Kidney (tissue), 14 donors: ENCODE results near the gene PCNT. TPM values are rescaled to one million over a fixed set of nuclear protein-coding genes. Genes with fewer than 3 reads are reported as not detected.

Experiments
- DNase-seq, 5 donors: peaks; one replicate each; pipeline ENCODE4 v3.0.0-alpha.2; 2013 to 2020
- FAIRE-seq: peaks from 2 replicates; lab custom pipeline; 2012; peaks lifted over from hg19 to GRCh38; lab: Jason Lieb, UNC
- H3K27ac ChIP-seq, 2 donors: one replicate each; pipeline ENCODE4 v1.7.0; 2013; ENCODE audit warnings: low read depth in 2 of 2, low read length in 2 of 2, inconsistent platforms in 1 of 2
- H3K27me3 ChIP-seq: one replicate; pipeline ENCODE4 v1.7.1; 2013; ENCODE audit warnings: low read length, inconsistent platforms; ENCODE audit not compliant: control insufficient read depth, insufficient read depth
- H3K36me3 ChIP-seq, 3 donors: one replicate each; pipeline versions ENCODE4 v1.7.0 to v1.7.1; 2013; ENCODE audit warnings: low read length in 3 of 3, control low read depth in 1 of 3, inconsistent platforms in 1 of 3; ENCODE audit not compliant: insufficient read depth in 3 of 3, control insufficient read depth in 2 of 3
- H3K4me1 ChIP-seq, 3 donors: one replicate each; pipeline versions ENCODE4 v1.7.0 to v1.7.1; 2013; ENCODE audit warnings: low read length in 3 of 3, inconsistent platforms in 1 of 3, low read depth in 1 of 3; ENCODE audit not compliant: control insufficient read depth in 2 of 3, insufficient read depth in 2 of 3
- H3K4me3 ChIP-seq, 3 donors: one replicate each; pipeline versions ENCODE4 v1.7.0 to v1.8.1; 2013; ENCODE audit warnings: low read length in 3 of 3, control low read depth in 1 of 3, inconsistent platforms in 1 of 3
- H3K9ac ChIP-seq, 3 donors: one replicate each; pipeline versions ENCODE4 v1.7.0 to v1.7.1; 2013; ENCODE audit warnings: low read length in 3 of 3, control low read depth in 1 of 3, inconsistent platforms in 1 of 3
- H3K9me3 ChIP-seq, 3 donors: one replicate each; pipeline versions ENCODE4 v1.7.0 to v1.7.1; 2013; ENCODE audit warnings: low read length in 3 of 3, control low read depth in 1 of 3, inconsistent platforms in 1 of 3; ENCODE audit not compliant: control insufficient read depth in 2 of 3, insufficient read depth in 1 of 3
- intact Hi-C: fragments of 100-400 bp; cut with DNase I; formaldehyde crosslinking; loops from one replicate; pipeline ENCODE4 v1.11.1; 2022
- polyA plus RNA-seq: library from polyadenylated mRNA; stranded (reverse); fragments of 350-450 nt; fragmentation: Illumina TruSeq; extraction: RNeasy Lipid Tissue Mini Kit (QIAGEN cat#74804); gene quantifications from one replicate; pipeline ENCODE4 v1.2.3, GENCODE V29; 2014; ENCODE audit warnings: low read depth, low replicate concordance; ENCODE audit not compliant: insufficient read depth
- total RNA-seq: library from RNA; stranded (reverse); fragmentation: NEBNext Ultra II Directional; extraction: Animal tissue kit (Norgen Biotek cat#: 25700); gene quantifications from one replicate; pipeline ENCODE4 v1.2.1, GENCODE V29; 2021
- TF ChIP-seq, protein P1 (sequence below): IDR thresholded peaks from 3 replicates; pipeline ENCODE4 v1.5.1; 2012; ENCODE audit warnings: mild to moderate bottlenecking, moderate library complexity, borderline replicate concordance; ENCODE audit not compliant: insufficient read depth; ENCODE audit errors: extremely low read depth
- donor health status: control.
- donor health status: control.
- donor health status: control.
- donor health status: control.
- donor health status: control.
- donor health status: DM: yes; HTN: yes; CAD: no.
- donor health status: Normal renal cell carcinoma (clear cell type).

PCNT gene
- total and polyA plus RNA-seq, 2 donors from 2014 or later = 4.2 to 26.1 TPM

DNA sequence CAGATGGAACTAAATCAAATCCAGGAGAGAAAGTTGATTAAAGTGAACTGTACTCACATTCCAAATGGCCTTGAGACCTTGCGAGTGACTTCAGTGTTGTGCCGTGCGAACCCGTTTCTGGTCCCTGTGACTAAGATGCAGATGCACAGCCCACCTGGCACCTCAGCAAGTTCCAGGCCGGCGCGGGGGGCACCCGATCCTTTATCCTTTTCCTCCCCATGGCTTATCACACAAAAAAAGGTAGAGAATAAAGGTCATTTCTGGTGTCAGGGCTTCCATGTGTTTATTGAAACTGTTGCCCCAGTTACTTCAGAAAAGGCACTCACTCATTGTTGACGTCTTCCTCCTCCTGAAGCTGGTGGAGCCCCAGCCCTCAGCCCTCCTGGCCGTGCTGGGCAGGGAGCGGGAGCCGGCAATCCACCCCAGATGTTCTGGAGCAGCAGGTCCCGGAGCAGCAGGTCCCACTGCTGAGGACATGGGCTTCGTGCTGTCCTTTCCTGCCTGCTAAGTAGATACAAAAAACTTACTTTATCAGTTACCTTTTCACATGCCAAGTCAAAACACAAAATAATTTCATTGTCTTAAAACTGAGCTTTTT lies 53.0 kb downstream of the PCNT start:
- TF ChIP-seq, protein P1, sequence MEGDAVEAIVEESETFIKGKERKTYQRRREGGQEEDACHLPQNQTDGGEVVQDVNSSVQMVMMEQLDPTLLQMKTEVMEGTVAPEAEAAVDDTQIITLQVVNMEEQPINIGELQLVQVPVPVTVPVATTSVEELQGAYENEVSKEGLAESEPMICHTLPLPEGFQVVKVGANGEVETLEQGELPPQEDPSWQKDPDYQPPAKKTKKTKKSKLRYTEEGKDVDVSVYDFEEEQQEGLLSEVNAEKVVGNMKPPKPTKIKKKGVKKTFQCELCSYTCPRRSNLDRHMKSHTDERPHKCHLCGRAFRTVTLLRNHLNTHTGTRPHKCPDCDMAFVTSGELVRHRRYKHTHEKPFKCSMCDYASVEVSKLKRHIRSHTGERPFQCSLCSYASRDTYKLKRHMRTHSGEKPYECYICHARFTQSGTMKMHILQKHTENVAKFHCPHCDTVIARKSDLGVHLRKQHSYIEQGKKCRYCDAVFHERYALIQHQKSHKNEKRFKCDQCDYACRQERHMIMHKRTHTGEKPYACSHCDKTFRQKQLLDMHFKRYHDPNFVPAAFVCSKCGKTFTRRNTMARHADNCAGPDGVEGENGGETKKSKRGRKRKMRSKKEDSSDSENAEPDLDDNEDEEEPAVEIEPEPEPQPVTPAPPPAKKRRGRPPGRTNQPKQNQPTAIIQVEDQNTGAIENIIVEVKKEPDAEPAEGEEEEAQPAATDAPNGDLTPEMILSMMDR = no peak
- H3K4me3 ChIP-seq = no peak overlapping the region
- DNase-seq (no peak), FAIRE-seq (no peak)
- H3K9ac ChIP-seq = no peak overlapping the region
- intact Hi-C loops = no loop called here
- no peaks in the 10 kb centered on the region for H3K4me1 ChIP-seq
- H3K9me3 ChIP-seq = no peaks in the 10 kb centered on the region
- H3K27ac ChIP-seq = no peak overlapping the region
- H3K27me3 ChIP-seq = no peaks in the 10 kb centered on the region
- H3K36me3 ChIP-seq = peaks cover 0 to 5% (median 3%) of the 10 kb centered on the region in 3 donors

GRCh38 chr21:46377789-46378188 lies 53.8 kb downstream of the PCNT start:
- FAIRE-seq (no peak), DNase-seq (no peak)
- H3K36me3 ChIP-seq = peaks cover 0 to 2% (median 0%) of the 10 kb centered on the region in 3 donors
- TF ChIP-seq, protein P1 = no peak
- H3K9ac ChIP-seq = no peak overlapping the region
- no peaks in the 10 kb centered on the region for H3K27me3 ChIP-seq
- no peak overlapping the region for H3K4me3 ChIP-seq
- H3K9me3 ChIP-seq = no peaks in the 10 kb centered on the region
- H3K27ac ChIP-seq = no peak overlapping the region
- H3K4me1 ChIP-seq = no peaks in the 10 kb centered on the region
- intact Hi-C loops = no loop called here

- Histone ChIP-seq H3K4me3 (no peak overlapping the region), H3K9ac (no peak overlapping the region), H3K27me3 (no peaks in the 10 kb centered on the region), H3K9me3 (no peaks in the 10 kb centered on the region), H3K36me3 (peaks cover 0 to 4% (median 0%) of the 10 kb centered on the region in 3 donors), H3K4me1 (no peaks in the 10 kb centered on the region), H3K27ac (no peak overlapping the region)
- FAIRE-seq (no peak), DNase-seq (no peak)
- intact Hi-C loops = no loop called here
- TF ChIP-seq, protein P1 = no peak
Measured at GRCh38 chr21:46379105-46379504, 55.1 kb downstream of the PCNT start.

DNA sequence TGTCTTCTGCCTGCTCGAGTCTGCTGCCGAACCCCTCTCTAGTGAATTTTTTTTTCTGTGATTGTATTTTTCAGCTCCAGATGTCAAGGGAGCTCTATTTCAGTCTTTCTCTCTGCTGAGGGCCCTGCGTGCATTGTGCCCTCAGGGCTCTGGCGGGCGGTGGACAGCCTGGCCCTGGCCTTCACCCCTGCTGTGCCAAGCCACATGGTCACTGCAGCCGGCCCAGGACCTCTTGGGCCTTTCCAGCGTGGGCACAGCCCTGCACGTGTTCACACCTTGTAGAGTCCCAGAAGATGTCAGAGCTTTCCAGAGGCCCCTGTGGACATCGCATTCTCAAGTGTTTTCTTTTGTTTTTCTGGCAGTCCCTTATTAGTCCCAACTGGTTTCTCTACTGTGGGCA lies 55.7 kb downstream of the PCNT start:
- DNase-seq (no peak), FAIRE-seq (no peak)
- H3K4me3 ChIP-seq = no peak overlapping the region
- H3K9me3 ChIP-seq = no peaks in the 10 kb centered on the region
- TF ChIP-seq, protein P1 = no peak
- no peak overlapping the region for H3K9ac ChIP-seq
- H3K36me3 ChIP-seq = peaks cover 1 to 8% (median 2%) of the 10 kb centered on the region in 3 donors
- intact Hi-C loops = no loop called here
- no peak overlapping the region for H3K27ac ChIP-seq
- no peaks in the 10 kb centered on the region for H3K4me1 ChIP-seq
- H3K27me3 ChIP-seq = no peaks in the 10 kb centered on the region
